Aorta (tissue), 5 donors: ENCODE data around the gene ATF7. TPM values are rescaled to one million over a fixed set of nuclear protein-coding genes. Genes with fewer than 3 reads are reported as not detected.
"Not testable (repeated sequence)": the region's sequence is repeated elsewhere in the genome, so short reads cannot be mapped to it uniquely, and the experiment has no call there.

Experiments
- ATAC-seq: fragments of 200-7000 bp; cut with Tn5 transposase; one replicate; pipeline ENCODE4 v1.9.1; 2022; ENCODE audit warnings: moderate library complexity; ENCODE audit not compliant: low FRiP score
- DNase-seq, 2 donors: peaks; one replicate each; pipeline ENCODE4 v3.0.0-alpha.2; 2020
- H3K27ac ChIP-seq, 2 donors: one replicate each; pipeline ENCODE4 v1.5.1; 2013; ENCODE audit warnings: low read length in 2 of 2, mild to moderate bottlenecking in 2 of 2, moderate library complexity in 2 of 2, control low read depth in 1 of 2, inconsistent platforms in 1 of 2, low read depth in 1 of 2
- H3K27me3 ChIP-seq, 2 donors: one replicate each; pipeline ENCODE4 v1.6.1; 2013; ENCODE audit warnings: control low read depth in 1 of 2, low read length in 1 of 2, mild to moderate bottlenecking in 1 of 2, moderate library complexity in 1 of 2; ENCODE audit not compliant: insufficient read depth in 2 of 2, control insufficient read depth in 1 of 2
- H3K36me3 ChIP-seq, 2 donors: one replicate each; pipeline ENCODE4 v1.6.1; 2013; ENCODE audit warnings: control low read depth in 1 of 2, low read length in 1 of 2, mild to moderate bottlenecking in 1 of 2; ENCODE audit not compliant: insufficient read depth in 2 of 2, control insufficient read depth in 1 of 2
- H3K4me1 ChIP-seq, 2 donors: one replicate each; pipeline ENCODE4 v1.6.1; 2013; ENCODE audit warnings: low read length in 2 of 2, control low read depth in 1 of 2, mild to moderate bottlenecking in 1 of 2, moderate library complexity in 1 of 2; ENCODE audit not compliant: insufficient read depth in 2 of 2, control insufficient read depth in 1 of 2
- H3K4me3 ChIP-seq, 2 donors: one replicate each; pipeline ENCODE4 v1.5.1; 2013; ENCODE audit warnings: low read length in 2 of 2, control low read depth in 1 of 2, mild to moderate bottlenecking in 1 of 2
- H3K9me3 ChIP-seq: one replicate; pipeline ENCODE4 v1.6.1; 2013; ENCODE audit warnings: mild to moderate bottlenecking, low read length; ENCODE audit not compliant: control insufficient read depth
- WGBS, 2 donors: extraction: QIAGEN DNeasy Blood & Tissue Kit; methylation state at CpG; one replicate each; pipeline ENCODE4 v1.1.7; 2013; 5-methylcytosine and 5-hydroxymethylcytosine counted together
- intact Hi-C, 2 donors: fragments of 100-400 bp; cut with DNase I; formaldehyde crosslinking; loops; one replicate each; pipeline versions ENCODE4 v1.14.2 to v1.15.0; 2022
- polyA plus RNA-seq, 2 donors: library from polyadenylated mRNA; stranded (reverse); fragments of 200-250 nt; gene quantifications; one replicate each; pipeline ENCODE4 v1.2.3, GENCODE V29; 2013
- total RNA-seq, 2 donors: library from RNA; stranded (reverse); fragmentation: NEBNext Ultra II Directional; extraction: Animal tissue kit (Norgen Biotek cat#: 25700); gene quantifications; one replicate each; pipeline ENCODE4 v1.2.1, GENCODE V29; 2021
- donor health status: healthy with polysubstance abuse.
- donor health status: Bipolar disorder and iron deficiency.
- donor health status: DM: no; HTN: no; CAD: no.
- donor health status: DM: no; HTN: no; CAD: no.
- donor health status: DM: yes; HTN: yes; CAD: no.

Gene ATF7
- total and polyA plus RNA-seq, 4 donors: 25.7 to 73.5 (median 49.0) TPM

DNA sequence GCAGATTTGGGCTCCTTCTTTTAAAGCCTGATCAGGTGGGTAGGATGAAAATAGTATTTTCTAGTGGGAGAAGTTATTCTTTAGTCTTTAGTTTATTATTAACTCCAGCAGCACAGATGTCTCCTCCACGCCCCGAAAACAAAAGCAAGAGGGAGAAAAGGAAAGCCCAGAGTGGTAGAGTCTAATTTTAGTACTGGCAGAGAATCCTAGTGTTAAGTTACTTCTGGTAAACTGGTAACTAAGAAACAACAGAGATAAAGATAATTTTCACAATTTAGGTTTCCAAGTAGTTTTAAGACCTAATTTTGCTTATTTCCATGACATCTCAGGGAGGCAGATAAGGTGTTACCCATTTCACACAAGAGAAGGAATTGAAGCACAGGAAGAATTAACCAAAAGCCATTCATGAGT, 33.4 kb upstream of the ATF7 start:
- peak overlapping the region in 1 of 2 donors; percentile 36 for H3K4me3 ChIP-seq
- intact Hi-C loops: loop anchor here in 1 of 2 donors (5.0 kb wide), 1 partner anchor 97 kb away; no protein-coding TSS in a partner anchor

GRCh38 chr12:53659011-53659551, 32.9 kb upstream of the ATF7 start:
- Histone ChIP-seq H3K4me3 (no peak overlapping the region), H3K27me3 (no peaks in the 10 kb centered on the region), H3K4me1 (peaks cover 2 to 3% of the 10 kb centered on the region in 2 donors), H3K27ac (peak overlapping the region; percentile 99 to 100), H3K36me3 (no peaks in the 10 kb centered on the region), H3K9me3 (no peaks in the 10 kb centered on the region)
- intact Hi-C loops: loop anchor here in 1 of 2 donors (5.0 kb wide), 1 partner anchor 97 kb away; no protein-coding TSS in a partner anchor
- ATAC-seq: peak; percentile 94
- WGBS, 2 donors: 3 to 4% methylated on average over 3 of the region's 3 CpGs
- peak in 1 of 2 donors; percentile 63 for DNase-seq

More for the DNA sequence above, 33.4 kb upstream of the ATF7 start:
- peak overlapping the region; percentile 92 to 99 for H3K27ac ChIP-seq
- ATAC-seq: peak; percentile 60
- DNase-seq: no peak
- peaks cover 0 to under 1% of the 10 kb centered on the region in 2 donors for H3K36me3 ChIP-seq
- peaks cover 2 to 3% of the 10 kb centered on the region in 2 donors for H3K4me1 ChIP-seq
- H3K27me3 ChIP-seq: no peaks in the 10 kb centered on the region
- no peaks in the 10 kb centered on the region for H3K9me3 ChIP-seq
- WGBS, 2 donors: 3 to 4% methylated on average over 2 of the region's 2 CpGs

DNA sequence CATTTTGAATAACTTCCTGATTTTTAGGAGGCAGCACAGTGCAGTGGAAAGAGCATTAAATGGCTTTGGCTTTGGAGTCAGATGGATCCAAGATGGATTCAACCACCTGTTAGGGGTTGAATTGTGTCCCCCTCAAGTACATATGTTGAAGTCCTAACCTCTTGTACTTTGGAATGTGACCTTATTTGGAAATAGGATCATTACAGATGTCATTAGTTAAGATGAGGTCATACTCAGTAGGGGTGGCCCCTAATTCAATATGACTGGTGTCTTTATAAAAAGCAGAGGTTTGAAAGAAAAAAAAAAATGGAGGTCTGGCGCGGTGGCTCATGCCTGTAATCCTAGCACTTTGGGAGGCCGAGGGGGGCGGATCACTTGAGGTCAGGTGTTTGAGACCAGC, 30.9 kb upstream of the ATF7 start:
- no peaks in the 10 kb centered on the region for H3K27me3 ChIP-seq
- no peaks in the 10 kb centered on the region for H3K36me3 ChIP-seq
- DNase-seq (no peak), ATAC-seq (no peak)
- peak overlapping the region; percentile 33 to 82 for H3K27ac ChIP-seq
- no peaks in the 10 kb centered on the region for H3K9me3 ChIP-seq
- intact Hi-C loops: loop anchor here in 1 of 2 donors (5.0 kb wide), 1 partner anchor 95 kb away; no protein-coding TSS in a partner anchor
- H3K4me1 ChIP-seq: peaks cover 2 to 3% of the 10 kb centered on the region in 2 donors
- no peak overlapping the region for H3K4me3 ChIP-seq
- WGBS, 2 donors: 96 to 98% methylated on average over 4 of the region's 4 CpGs

GRCh38 chr12:53653595-53653994, 27.4 kb upstream of the ATF7 start:
- H3K27ac ChIP-seq: no peak overlapping the region
- H3K27me3 ChIP-seq: no peaks in the 10 kb centered on the region
- 95 to 97% methylated on average over 2 of the region's 2 CpGs for WGBS, 2 donors
- no peak overlapping the region for H3K4me3 ChIP-seq
- no peak for ATAC-seq
- intact Hi-C loops: no loop called here
- H3K9me3 ChIP-seq: no peaks in the 10 kb centered on the region
- peaks cover 0 to 3% of the 10 kb centered on the region in 2 donors for H3K4me1 ChIP-seq
- no peak for DNase-seq
- H3K36me3 ChIP-seq: no peaks in the 10 kb centered on the region

DNA sequence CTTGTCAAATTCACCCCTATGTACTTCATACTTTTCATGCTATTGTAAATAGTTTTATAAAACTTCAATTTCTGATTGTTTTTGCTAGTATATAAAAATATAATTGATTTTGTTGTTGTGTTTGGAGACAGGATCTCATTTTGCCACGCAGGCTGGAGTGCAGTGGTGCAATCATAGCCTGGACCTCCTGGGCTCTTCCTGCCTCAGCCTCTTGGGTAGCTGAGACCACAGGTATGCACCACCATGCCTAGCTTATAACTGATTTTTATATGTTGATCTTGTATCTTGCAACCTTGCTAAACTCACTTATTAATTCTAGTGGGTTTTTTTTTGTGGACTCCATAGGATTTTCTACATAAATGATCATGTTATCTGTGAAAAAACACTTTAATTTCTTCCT, 26.2 kb upstream of the ATF7 start:
- no peaks in the 10 kb centered on the region for H3K4me1 ChIP-seq
- no peaks in the 10 kb centered on the region for H3K9me3 ChIP-seq
- WGBS, 2 donors: 45 to 64% methylated on average over 1 of the region's 1 CpG
- H3K27me3 ChIP-seq: no peaks in the 10 kb centered on the region
- no peak overlapping the region for H3K4me3 ChIP-seq
- no peaks in the 10 kb centered on the region for H3K36me3 ChIP-seq
- DNase-seq (no peak), ATAC-seq (no peak)
- H3K27ac ChIP-seq: peak overlapping the region in 1 of 2 donors; percentile 61
- intact Hi-C loops: no loop called here

GRCh38 chr12:53651737-53652136, 25.6 kb upstream of the ATF7 start:
- Histone ChIP-seq H3K36me3 (no peaks in the 10 kb centered on the region), H3K9me3 (no peaks in the 10 kb centered on the region), H3K27ac (peak overlapping the region; percentile 56 to 61), H3K27me3 (no peaks in the 10 kb centered on the region), H3K4me3 (no peak overlapping the region), H3K4me1 (no peaks in the 10 kb centered on the region)
- DNase-seq (no peak), ATAC-seq (no peak)
- intact Hi-C loops: no loop called here
- 6 to 10% methylated on average over 1 of the region's 1 CpG for WGBS, 2 donors

DNA sequence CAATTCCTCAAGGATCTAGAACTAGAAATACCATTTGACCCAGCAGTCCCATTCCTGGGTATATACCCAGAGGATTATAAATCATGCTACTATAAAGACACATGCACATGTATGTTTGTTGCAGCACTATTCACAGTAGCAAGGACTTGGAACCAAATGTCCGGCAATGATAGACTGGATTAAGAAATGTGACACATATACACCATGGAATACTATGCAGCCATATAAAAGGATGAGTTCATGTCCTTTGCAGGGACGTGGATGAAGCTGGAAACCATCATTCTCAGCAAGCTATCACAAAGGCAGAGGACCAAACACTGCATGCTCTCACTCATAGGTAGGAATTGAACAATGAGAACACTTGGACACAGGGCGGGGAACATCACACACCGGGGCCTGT, 20.1 kb upstream of the ATF7 start:
- intact Hi-C loops, ATAC-seq, H3K4me3 ChIP-seq, H3K27ac ChIP-seq, DNase-seq, H3K4me1 ChIP-seq, H3K36me3 ChIP-seq, H3K9me3 ChIP-seq, H3K27me3 ChIP-seq: not testable (repeated sequence)
- WGBS, 2 donors: 73 to 93% methylated on average over 4 of the region's 4 CpGs

GRCh38 chr12:53645165-53645564, 19.0 kb upstream of the ATF7 start:
- H3K4me1 ChIP-seq: no peaks in the 10 kb centered on the region
- DNase-seq: no peak
- H3K27me3 ChIP-seq: no peaks in the 10 kb centered on the region
- WGBS, 2 donors: 14 to 26% methylated on average over 3 of the region's 3 CpGs
- intact Hi-C loops: no loop called here
- H3K4me3 ChIP-seq: no peak overlapping the region
- no peaks in the 10 kb centered on the region for H3K9me3 ChIP-seq
- no peaks in the 10 kb centered on the region for H3K36me3 ChIP-seq
- H3K27ac ChIP-seq: no peak overlapping the region
- ATAC-seq: no peak

GRCh38 chr12:53644133-53644532, 18.0 kb upstream of the ATF7 start:
- ATAC-seq (no peak), DNase-seq (no peak)
- Histone ChIP-seq H3K36me3 (no peaks in the 10 kb centered on the region), H3K27ac (no peak overlapping the region), H3K4me3 (no peak overlapping the region), H3K4me1 (no peaks in the 10 kb centered on the region), H3K9me3 (no peaks in the 10 kb centered on the region), H3K27me3 (no peaks in the 10 kb centered on the region)
- WGBS, 2 donors: 91 to 96% methylated on average over 3 of the region's 3 CpGs
- intact Hi-C loops: no loop called here
